H1 (cell line): ENCODE results near the gene LRRC4. TPM values are rescaled to one million over a fixed set of nuclear protein-coding genes. Genes with fewer than 3 reads are reported as not detected.

Experiments
- CTCF ChIA-PET: fragments of 300-600 bp; sonication (Branson Sonifier 250); formaldehyde crosslinking; loops from one replicate; lab custom pipeline; 2021; ENCODE audit not compliant: partially characterized antibody; lab: Charles Lee
- POLR2A ChIA-PET: fragments of 300-600 bp; sonication (Branson Sonifier 250); formaldehyde crosslinking; loops from one replicate; lab custom pipeline; 2021; ENCODE audit warnings: inconsistent platforms; ENCODE audit not compliant: partially characterized antibody; lab: Charles Lee
- DNase-seq, 2 experiments: peaks; one replicate each; pipeline versions ENCODE4 v3.0.0 to v3.0.0-alpha.2; 2010 to 2022; ENCODE audit warnings: low spot score in 2 of 2, low read depth in 1 of 2, mixed read lengths in 1 of 2
- FAIRE-seq: peaks from 2 replicates; lab custom pipeline; 2011; peaks lifted over from hg19 to GRCh38; lab: Jason Lieb, UNC
- H2AFZ ChIP-seq: 2 replicates; pipeline ENCODE4 v1.8.1; 2012; ENCODE audit warnings: low read length, inconsistent platforms
- H2AK5ac ChIP-seq: 2 replicates; pipeline ENCODE4 v1.6.1; 2013; ENCODE audit warnings: low read depth, low read length
- H2BK120ac ChIP-seq: replicated peaks from 2 replicates; pipeline ENCODE3; 2013; ENCODE audit warnings: low read depth, low read length, inconsistent platforms
- H2BK12ac ChIP-seq: 2 replicates; pipeline ENCODE4 v1.6.1; 2013; ENCODE audit warnings: low read depth, low read length
- H2BK15ac ChIP-seq: 2 replicates; pipeline ENCODE4 v1.6.1; 2013; ENCODE audit warnings: low read length
- H2BK20ac ChIP-seq: 2 replicates; pipeline ENCODE4 v1.6.1; 2013; ENCODE audit warnings: low read length
- H2BK5ac ChIP-seq: 2 replicates; pipeline ENCODE4 v1.6.1; 2013; ENCODE audit warnings: low read depth, low read length
- H3K14ac ChIP-seq: 2 replicates; pipeline ENCODE4 v1.6.1; 2013; ENCODE audit warnings: inconsistent platforms; ENCODE audit not compliant: insufficient read length
- H3K18ac ChIP-seq: 2 replicates; pipeline ENCODE4 v1.6.1; 2013; ENCODE audit warnings: low read length; ENCODE audit errors: extremely low read depth
- H3K23ac ChIP-seq: 2 replicates; pipeline ENCODE4 v1.6.1; 2013; ENCODE audit warnings: inconsistent platforms; ENCODE audit not compliant: insufficient read length
- H3K23me2 ChIP-seq: 2 replicates; pipeline ENCODE4 v1.6.1; 2013; ENCODE audit warnings: low read depth, low read length
- H3K27ac ChIP-seq: 2 replicates; pipeline ENCODE4 v1.6.1; 2011; ENCODE audit warnings: low read depth, low read length, inconsistent platforms
- H3K27me3 ChIP-seq, 4 experiments: replicated peaks in 1 of 4; 1 replicate in 1 of 4; 2 replicates in 3 of 4; pipeline versions ENCODE4 v1.6.1 to v1.8.1; 2011 to 2013; ENCODE audit warnings: low read length in 3 of 4, mild to moderate bottlenecking in 3 of 4, inconsistent platforms in 2 of 4, mixed read lengths in 2 of 4, moderate library complexity in 1 of 4; ENCODE audit not compliant: control insufficient read depth in 3 of 4, insufficient read depth in 3 of 4; ENCODE audit errors: extremely low read depth in 1 of 4
- H3K36me3 ChIP-seq, 4 experiments: 2 replicates each; pipeline versions ENCODE4 v1.6.1 to v1.8.1; 2011 to 2013; ENCODE audit warnings: mild to moderate bottlenecking in 4 of 4, low read length in 3 of 4, moderate library complexity in 2 of 4, control low read depth in 1 of 4, inconsistent platforms in 1 of 4; ENCODE audit not compliant: insufficient read depth in 4 of 4, control insufficient read depth in 2 of 4
- H3K4ac ChIP-seq: replicated peaks from 2 replicates; pipeline ENCODE3; 2013; ENCODE audit warnings: low read length, low read depth, mixed read lengths, inconsistent platforms; ENCODE audit not compliant: insufficient read length
- H3K4me1 ChIP-seq, 4 experiments: replicated peaks in 1 of 4; 1 replicate in 1 of 4; 2 replicates in 3 of 4; pipeline versions ENCODE4 v1.6.1 to v1.8.1; 2011 to 2013; ENCODE audit warnings: low read length in 3 of 4, inconsistent platforms in 2 of 4, mixed read lengths in 1 of 4; ENCODE audit not compliant: insufficient read depth in 4 of 4, control insufficient read depth in 3 of 4
- H3K4me2 ChIP-seq, 2 experiments: 2 replicates each; pipeline versions ENCODE4 v1.6.1 to v1.8.1; 2011 to 2013; ENCODE audit warnings: low read depth in 2 of 2, low read length in 2 of 2, control low read depth in 1 of 2, inconsistent platforms in 1 of 2, mild to moderate bottlenecking in 1 of 2; ENCODE audit not compliant: insufficient read depth in 1 of 2
- H3K4me3 ChIP-seq, 4 experiments: fragments of 200-600, 300-600 bp in 1 of 4; sonication (generic), shearing (Covaris generic), sonication (Bioruptor Twin) in 1 of 4; 2 replicates each; pipeline versions ENCODE4 v1.5.1 to v1.8.1; 2011 to 2016; ENCODE audit warnings: low read length in 4 of 4, low read depth in 3 of 4, control low read depth in 2 of 4, inconsistent platforms in 2 of 4, mild to moderate bottlenecking in 2 of 4, mixed read lengths in 1 of 4, moderate library complexity in 1 of 4; ENCODE audit not compliant: insufficient read depth in 2 of 4; ENCODE audit errors: extremely low read depth in 1 of 4
- H3K56ac ChIP-seq: replicated peaks from 2 replicates; pipeline ENCODE3; 2013; ENCODE audit warnings: low read depth, mild to moderate bottlenecking, mixed read lengths, low read length, inconsistent platforms; ENCODE audit not compliant: insufficient read length
- H3K79me1 ChIP-seq: 2 replicates; pipeline ENCODE4 v1.6.1; 2013; ENCODE audit warnings: low read depth, low read length, control low read depth
- H3K79me2 ChIP-seq, 2 experiments: 2 replicates each; pipeline versions ENCODE4 v1.6.1 to v1.8.1; 2012 to 2013; ENCODE audit warnings: low read length in 2 of 2, mild to moderate bottlenecking in 2 of 2, inconsistent platforms in 1 of 2; ENCODE audit not compliant: insufficient read depth in 2 of 2, control insufficient read depth in 1 of 2
- H3K9ac ChIP-seq, 4 experiments: replicated peaks in 1 of 4; 1 replicate in 1 of 4; 2 replicates in 3 of 4; pipeline versions ENCODE4 v1.6.1 to v1.8.1; 2011 to 2013; ENCODE audit warnings: low read depth in 3 of 4, low read length in 3 of 4, control low read depth in 2 of 4, mild to moderate bottlenecking in 2 of 4, moderate library complexity in 2 of 4, inconsistent platforms in 1 of 4; ENCODE audit errors: extremely low read depth in 1 of 4
- H3K9me3 ChIP-seq, 2 experiments: 2 replicates each; pipeline versions ENCODE4 v1.6.1 to v1.8.1; 2012 to 2013; ENCODE audit warnings: mild to moderate bottlenecking in 2 of 2, moderate library complexity in 2 of 2, control low read depth in 1 of 2, inconsistent platforms in 1 of 2, low read depth in 1 of 2, low read length in 1 of 2, mixed read lengths in 1 of 2; ENCODE audit not compliant: insufficient read depth in 2 of 2
- H4K20me1 ChIP-seq, 2 experiments: replicated peaks in 1 of 2; 2 replicates each; pipeline versions ENCODE3 to v1.8.1; 2011 to 2013; ENCODE audit warnings: inconsistent platforms in 2 of 2, low read length in 2 of 2, mild to moderate bottlenecking in 1 of 2; ENCODE audit not compliant: insufficient read depth in 2 of 2, control insufficient read depth in 1 of 2
- H4K5ac ChIP-seq: 2 replicates; pipeline ENCODE4 v1.6.1; 2013; ENCODE audit warnings: low read length, low read depth, mixed read lengths, inconsistent platforms; ENCODE audit not compliant: insufficient read length
- H4K8ac ChIP-seq: 2 replicates; pipeline ENCODE4 v1.8.0; 2013; ENCODE audit warnings: mild to moderate bottlenecking, moderate library complexity, low read length, inconsistent platforms; ENCODE audit not compliant: insufficient read depth; ENCODE audit errors: extremely low read depth
- H4K91ac ChIP-seq: replicated peaks from 2 replicates; pipeline ENCODE3; 2013; ENCODE audit warnings: low read length, mixed read lengths, inconsistent platforms; ENCODE audit not compliant: insufficient read length
- FOSL1 ChIP-seq: IDR thresholded peaks from 2 replicates; pipeline ENCODE4 v1.6.1; 2011; ENCODE audit warnings: mild to moderate bottlenecking, low read depth, low read length, moderate library complexity; ENCODE audit not compliant: insufficient read depth
- RAD21 ChIP-seq, 2 experiments: IDR thresholded peaks in 1 of 2; conservative IDR thresholded peaks in 1 of 2; 2 replicates each; pipeline ENCODE4 v1.6.1; 2011; ENCODE audit warnings: low read depth in 2 of 2, low read length in 2 of 2, improper control_type of control experiment in 1 of 2, inconsistent platforms in 1 of 2, mild to moderate bottlenecking in 1 of 2, moderate library complexity in 1 of 2
- SUZ12 ChIP-seq: fragments of 200-600 bp; sonication (generic); IDR thresholded peaks from 2 replicates; pipeline ENCODE4 v1.6.1; 2012; ENCODE audit warnings: mild to moderate bottlenecking, inconsistent platforms, low read length, moderate library complexity, mixed read lengths
- WGBS, 2 experiments: shearing (Covaris generic) in 1 of 2; methylation state at CpG; one replicate each; pipeline versions ENCODE4 v1.1.6 to v1.1.7; 2013 to 2015; ENCODE audit warnings: low lambda C conversion rate in 2 of 2, mixed read lengths in 2 of 2, inconsistent platforms in 1 of 2, low coverage in 1 of 2, missing lambda C conversion rate in 1 of 2; ENCODE audit not compliant: insufficient replicate concordance in 2 of 2, insufficient coverage in 1 of 2, insufficient read length in 1 of 2; ENCODE audit errors: extremely low coverage in 1 of 2, missing lambda C conversion rate in 1 of 2; 5-methylcytosine and 5-hydroxymethylcytosine counted together
- polyA plus RNA-seq, 7 experiments: library from polyadenylated mRNA; depleted of rRNA in 3 of 7; stranded (reverse) in 5 of 7; unstranded in 2 of 7; fragments of >200 nt in 5 of 7; fragments of 200-250 nt in 2 of 7; gene quantifications; 1 replicate in 5 of 7; 2 replicates in 1 of 7; 4 replicates in 1 of 7; pipeline versions ENCODE4 v1.2.1 to v1.2.3, GENCODE V29; 2011 to 2013; ENCODE audit warnings: missing spikeins in 2 of 7, mixed read lengths in 2 of 7
- total RNA-seq: library from RNA; stranded (reverse); fragmentation: NEBNext Ultra II Directional; extraction: Animal tissue kit (Norgen Biotek cat#: 25700); gene quantifications from 2 replicates; pipeline ENCODE4 v1.2.1, GENCODE V29; 2021

LRRC4 gene
- total and polyA plus RNA-seq, 2 of the 8 experiments (the other 6 are each of a cell fraction or from before 2014, with no cell fraction given): 13.4 to 16.4 TPM

DNA sequence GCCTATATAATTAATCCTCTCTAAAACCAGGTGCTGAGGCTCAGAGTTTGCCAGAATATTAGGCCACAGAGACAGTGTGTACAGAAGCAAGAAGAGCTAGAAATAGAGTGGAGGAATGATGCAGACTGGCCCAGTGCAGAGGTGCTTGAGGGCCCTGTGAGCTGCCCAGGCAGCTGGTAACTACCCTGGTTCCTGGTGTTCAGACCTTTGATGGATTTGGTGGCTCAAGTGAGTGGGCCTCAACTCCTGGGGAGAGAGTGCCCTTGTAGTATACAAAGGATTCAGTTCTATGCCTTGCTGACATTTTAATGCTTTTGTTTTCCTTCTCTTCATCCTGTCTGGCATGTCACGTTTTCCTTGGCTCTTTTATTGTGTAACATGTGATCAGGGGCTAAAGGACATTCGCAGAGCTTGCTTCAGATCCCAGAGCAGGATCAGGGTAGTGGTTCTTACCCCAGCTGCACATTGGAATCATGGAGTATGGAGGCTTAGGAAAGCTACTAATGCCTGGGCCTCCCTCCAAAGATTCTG is 20.0 kb downstream of the LRRC4 start:
- TF ChIP-seq RAD21 (IDR thresholded peaks at IDR 0.05 in 1 of 2, conservative IDR thresholded peaks at IDR 0.05 in 1 of 2; ENCODE audit: low read depth in 2 of 2, low read length in 2 of 2) (no peak), FOSL1 (no peak), SUZ12 (no peak)
- TF ChIP-seq, all 59 proteins: peak for 0
- FAIRE-seq (no peak), DNase-seq (no peak)
- Histone ChIP-seq H3K18ac (no peak overlapping the region), H2AFZ (no peak overlapping the region), H3K14ac (no peak overlapping the region), H3K27me3 (no peaks in the 10 kb centered on the region), H3K23me2 (no peaks in the 10 kb centered on the region), H4K20me1 (peaks cover 2 to 8% of the 10 kb centered on the region in 2 experiments), H3K4me2 (no peak overlapping the region), H3K56ac (no peak overlapping the region), H2BK15ac (no peak overlapping the region), H3K9me3 (no peaks in the 10 kb centered on the region), H2BK5ac (no peak overlapping the region), H3K4ac (no peak overlapping the region), H4K5ac (no peak overlapping the region), H2BK12ac (no peak overlapping the region), H3K79me2 (no peaks in the 10 kb centered on the region), H3K23ac (no peak overlapping the region), H3K79me1 (no peaks in the 10 kb centered on the region; the same call in 1 of the 2 replicates), H2BK20ac (no peak overlapping the region), H4K8ac (no peak overlapping the region), H3K4me3 (no peak overlapping the region), H3K4me1 (peaks cover 4 to 10% (median 7%) of the 10 kb centered on the region in 4 experiments), H3K36me3 (0 out of 8 replicates have a peak, but pooled peaks cover 0 to 2% (median 0%) of the 10 kb centered on the region in 4 experiments), H3K27ac (no peak overlapping the region), H4K91ac (no peak overlapping the region), H2BK120ac (no peak overlapping the region), H2AK5ac (no peak overlapping the region), H3K9ac (no peak overlapping the region)
- ChIA-PET POLR2A (interaction anchor here (1.4 kb wide), 1 partner anchor 16 kb away, joined by 3 read pairs; no protein-coding TSS in a partner anchor), CTCF (interaction anchor here (0.7 to 3.2 kb wide), 16 partner anchors 9 to 302 kb away, joined by 3 to 19 read pairs (median 4); no protein-coding TSS in a partner anchor)
- WGBS, 2 experiments: 89% methylated on average over 2 of the region's 2 CpGs; no CpG with 5 or more reads in 1 of the 2 experiments
